Fibroblast of skin of right quadriceps (primary cell): ENCODE data around the gene HDDC3.

ENCODE experiments used
- DNase-seq: peaks from one replicate; pipeline ENCODE4 v3.0.0-alpha.2; 2013

The HDDC3 gene

DNA sequence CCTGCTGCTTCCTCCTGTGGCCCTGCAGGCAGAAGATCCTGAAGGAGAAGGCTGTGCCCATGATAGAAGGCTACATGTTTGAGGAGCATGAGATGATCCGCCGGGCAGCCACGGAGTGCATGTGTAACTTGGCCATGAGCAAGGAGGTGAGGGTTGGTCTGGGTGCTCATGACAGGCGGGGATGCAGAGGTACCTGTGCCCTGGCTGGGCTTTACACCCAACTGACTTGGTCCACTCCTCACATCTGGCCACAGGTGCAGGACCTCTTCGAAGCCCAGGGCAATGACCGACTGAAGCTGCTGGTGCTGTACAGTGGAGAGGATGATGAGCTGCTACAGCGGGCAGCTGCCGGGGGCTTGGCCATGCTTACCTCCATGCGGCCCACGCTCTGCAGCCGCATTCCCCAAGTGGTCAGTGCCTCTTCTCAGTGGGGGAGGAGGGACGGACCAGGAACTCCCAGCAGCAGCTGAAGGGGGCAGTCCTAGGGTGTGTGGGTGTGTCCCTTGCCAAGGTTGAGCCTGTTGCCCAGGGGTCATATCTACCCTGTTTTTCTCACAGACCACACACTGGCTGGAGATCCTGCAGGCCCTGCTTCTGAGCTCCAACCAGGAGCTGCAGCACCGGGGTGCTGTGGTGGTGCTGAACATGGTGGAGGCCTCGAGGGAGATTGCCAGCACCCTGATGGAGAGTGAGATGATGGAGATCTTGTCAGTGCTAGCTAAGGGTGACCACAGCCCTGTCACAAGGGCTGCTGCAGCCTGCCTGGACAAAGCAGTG is 20.7 kb upstream of the HDDC3 start:
- DNase-seq: no peak

DNA sequence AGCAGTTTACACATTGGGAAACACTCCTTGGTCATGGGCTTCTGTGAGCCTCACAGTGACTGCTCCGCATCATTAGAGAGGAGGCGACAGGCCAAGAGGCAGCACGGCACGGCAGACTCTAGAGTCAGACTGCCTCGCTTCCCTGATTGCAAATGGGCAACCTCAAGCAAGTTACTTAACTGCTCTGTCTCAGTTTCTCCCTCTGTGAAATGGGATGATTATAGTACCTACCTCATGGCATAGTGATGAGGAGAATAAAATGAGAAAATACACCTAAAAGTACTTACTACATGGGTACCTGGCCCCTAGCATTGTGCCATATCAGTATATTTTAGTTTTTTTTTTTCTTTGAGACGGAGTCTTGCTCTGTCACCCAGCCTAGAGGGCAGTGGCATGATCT is 18.3 kb upstream of the HDDC3 start:
- no peak for DNase-seq

DNA sequence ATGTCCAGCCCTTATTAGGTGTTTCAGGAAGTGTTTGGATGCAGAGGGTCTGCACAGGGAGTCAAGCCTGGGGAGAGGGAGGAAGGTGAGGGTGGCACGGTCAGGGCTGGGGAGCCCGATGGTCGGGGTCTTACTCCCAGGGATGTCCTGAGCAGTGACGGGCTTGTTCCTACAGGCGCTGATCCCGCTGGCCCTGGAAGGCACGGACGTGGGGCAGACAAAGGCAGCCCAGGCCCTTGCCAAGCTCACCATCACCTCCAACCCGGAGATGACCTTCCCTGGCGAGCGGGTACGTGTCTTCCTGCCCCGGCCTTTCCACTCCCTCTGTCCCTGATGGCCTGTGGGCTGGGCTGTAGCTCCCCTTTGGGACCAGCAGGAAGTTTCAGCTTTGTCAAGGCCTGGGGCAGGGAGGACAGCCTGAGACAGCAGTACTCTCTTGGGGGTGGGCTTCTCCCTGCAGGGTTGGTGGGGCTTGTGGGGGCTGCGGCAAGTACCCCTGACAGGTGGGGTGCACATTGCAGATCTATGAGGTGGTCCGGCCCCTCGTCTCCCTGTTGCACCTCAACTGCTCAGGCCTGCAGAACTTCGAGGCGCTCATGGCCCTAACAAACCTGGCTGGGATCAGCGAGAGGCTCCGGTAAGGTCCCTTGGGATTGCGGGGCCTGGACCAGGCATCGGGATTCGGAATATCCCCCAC is 17.8 kb upstream of the HDDC3 start:
- no peak for DNase-seq

DNA sequence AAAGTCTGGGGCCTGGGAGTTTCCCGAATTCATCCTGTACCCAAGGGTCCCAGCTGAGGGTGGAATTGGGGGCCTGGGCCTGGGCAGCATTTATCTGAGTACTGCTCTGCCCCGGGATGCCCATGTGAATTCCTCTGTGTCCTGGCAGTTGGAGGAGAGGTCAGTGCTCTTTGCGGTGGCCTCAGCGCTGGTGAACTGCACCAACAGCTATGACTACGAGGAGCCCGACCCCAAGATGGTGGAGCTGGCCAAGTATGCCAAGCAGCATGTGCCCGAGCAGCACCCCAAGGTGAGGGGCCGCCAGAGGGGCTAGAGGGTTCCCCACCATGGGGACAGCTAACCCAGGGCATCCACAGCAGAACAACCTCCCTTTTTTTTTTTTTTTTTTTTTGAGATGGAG is 16.2 kb upstream of the HDDC3 start:
- DNase-seq: no peak

DNA sequence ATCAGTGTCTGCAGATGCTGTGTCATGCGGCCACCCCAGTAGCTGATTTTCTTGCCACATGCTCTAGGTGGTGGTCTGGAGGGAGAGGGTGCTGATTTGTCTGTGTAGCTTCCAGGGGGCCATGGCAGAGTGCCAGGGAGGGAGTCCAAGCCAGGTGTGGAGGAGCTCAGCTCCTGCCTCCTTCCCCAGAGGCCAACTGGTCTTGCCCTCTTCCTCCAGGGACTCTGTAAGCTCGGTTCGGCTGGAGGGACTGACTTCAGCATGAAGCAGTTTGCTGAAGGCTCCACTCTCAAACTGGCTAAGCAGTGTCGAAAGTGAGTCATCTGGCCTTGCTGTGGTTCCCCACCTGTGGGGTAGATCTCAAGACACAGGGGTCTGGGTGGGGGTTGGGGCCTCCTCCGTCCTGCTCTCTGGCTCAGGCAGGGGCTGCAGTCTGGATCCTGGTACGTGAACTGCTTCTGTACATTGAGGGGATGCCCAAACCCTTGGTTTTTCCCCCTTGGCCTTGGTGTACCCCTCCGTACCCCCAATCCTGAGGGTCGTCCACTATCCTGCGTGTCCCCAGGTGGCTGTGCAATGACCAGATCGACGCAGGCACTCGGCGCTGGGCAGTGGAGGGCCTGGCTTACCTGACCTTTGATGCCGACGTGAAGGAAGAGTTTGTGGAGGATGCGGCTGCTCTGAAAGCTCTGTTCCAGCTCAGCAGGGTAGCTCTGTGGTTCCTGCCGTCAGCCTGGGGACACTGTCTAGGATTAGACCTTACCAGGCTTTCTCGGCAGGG is 15.4 kb upstream of the HDDC3 start:
- no peak for DNase-seq

DNA sequence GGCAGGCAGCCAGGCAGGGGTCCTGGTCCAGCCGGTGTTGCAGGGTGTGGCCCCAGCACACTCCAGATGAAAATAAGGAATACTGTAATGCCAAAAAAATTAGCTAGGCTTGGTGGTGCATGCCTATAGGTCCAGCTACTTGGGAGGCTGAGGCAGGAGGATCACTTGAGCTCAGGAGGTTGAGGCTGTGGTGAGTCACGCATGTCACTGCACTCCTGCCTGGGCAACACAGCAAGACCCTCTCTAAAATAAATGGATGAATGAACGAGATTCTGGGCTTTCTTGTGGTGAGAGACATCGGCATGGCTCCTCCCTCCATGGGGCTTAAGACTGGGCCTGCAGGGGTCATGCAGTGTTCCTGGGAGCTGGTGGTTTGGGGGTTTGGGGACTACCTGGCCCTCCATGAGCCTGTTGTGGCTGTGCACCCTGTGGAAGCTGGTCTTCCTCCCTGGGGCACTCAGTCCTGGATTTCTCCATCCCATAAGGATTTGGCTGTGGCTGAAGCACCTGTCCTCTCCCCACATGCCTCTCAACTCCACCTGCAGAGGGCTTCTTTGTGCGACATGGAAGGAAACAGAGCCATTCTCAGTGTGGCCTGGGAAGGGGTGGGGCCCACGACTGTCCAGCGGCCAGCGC is 14.7 kb upstream of the HDDC3 start:
- DNase-seq: no peak

DNA sequence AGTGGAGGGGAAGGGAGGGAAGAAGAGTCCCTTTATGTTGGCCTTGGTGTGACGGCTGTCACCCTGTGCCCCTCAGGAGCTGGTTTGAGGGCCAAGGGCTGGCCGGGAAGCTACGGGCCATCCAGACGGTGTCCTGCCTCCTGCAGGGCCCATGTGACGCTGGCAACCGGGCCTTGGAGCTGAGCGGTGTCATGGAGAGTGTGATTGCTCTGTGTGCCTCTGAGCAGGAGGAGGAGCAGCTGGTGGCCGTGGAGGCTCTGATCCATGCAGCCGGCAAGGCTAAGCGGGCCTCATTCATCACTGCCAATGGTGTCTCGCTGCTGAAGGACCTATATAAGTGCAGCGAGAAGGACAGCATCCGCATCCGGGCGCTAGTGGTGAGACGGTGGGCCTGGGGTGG is 14.2 kb upstream of the HDDC3 start:
- no peak for DNase-seq

DNA sequence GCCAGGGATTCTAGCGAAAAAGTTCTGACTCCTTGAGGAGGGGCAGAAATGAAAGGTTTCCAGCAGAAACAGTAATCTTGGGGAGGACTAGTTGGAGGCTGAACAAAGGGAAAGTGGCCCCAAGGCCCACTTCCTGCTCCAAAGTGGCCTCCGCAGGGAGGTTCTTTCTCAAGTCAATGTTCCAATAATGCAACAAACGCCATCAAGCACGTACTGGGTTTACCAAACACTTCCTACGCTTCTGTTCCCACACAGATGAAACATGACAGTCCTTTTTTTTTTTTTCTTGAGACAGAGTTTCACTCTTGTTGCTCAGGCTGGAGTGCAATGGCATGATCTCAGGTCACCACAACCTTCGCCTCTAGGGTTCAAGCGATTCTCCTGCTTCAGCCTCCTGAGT is 12.7 kb upstream of the HDDC3 start:
- no peak for DNase-seq

DNA sequence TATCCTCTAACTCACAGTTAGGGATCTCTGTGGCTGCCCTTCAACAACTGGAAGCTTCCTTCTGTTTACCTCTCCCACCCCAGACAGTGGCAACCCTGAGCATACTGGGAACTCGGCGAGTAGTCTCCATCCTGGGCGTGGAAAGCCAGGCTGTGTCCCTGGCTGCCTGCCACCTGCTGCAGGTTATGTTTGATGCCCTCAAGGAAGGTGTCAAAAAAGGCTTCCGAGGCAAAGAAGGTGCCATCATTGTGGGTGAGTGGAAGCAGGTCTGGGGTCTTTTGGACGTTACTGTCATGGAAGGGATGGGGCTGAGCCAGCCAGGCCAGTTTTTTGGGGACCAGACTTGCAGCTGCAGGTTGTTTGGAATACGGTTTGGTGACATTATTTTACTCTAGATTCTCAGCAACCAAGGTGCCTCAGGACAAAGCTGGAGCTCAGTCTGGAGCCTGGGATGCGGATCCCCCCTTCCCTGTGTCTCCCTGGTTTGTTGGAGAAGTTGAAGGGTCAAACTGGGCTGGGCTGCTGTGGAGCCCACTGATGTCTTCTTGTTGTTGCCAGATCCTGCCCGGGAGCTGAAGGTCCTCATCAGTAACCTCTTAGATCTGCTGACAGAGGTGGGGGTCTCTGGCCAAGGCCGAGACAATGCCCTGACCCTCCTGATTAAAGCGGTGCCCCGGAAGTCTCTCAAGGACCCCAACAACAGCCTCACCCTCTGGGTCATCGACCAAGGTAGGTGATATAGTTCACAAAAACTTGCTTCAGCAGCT is 10.2 kb upstream of the HDDC3 start:
- DNase-seq: no peak

DNA sequence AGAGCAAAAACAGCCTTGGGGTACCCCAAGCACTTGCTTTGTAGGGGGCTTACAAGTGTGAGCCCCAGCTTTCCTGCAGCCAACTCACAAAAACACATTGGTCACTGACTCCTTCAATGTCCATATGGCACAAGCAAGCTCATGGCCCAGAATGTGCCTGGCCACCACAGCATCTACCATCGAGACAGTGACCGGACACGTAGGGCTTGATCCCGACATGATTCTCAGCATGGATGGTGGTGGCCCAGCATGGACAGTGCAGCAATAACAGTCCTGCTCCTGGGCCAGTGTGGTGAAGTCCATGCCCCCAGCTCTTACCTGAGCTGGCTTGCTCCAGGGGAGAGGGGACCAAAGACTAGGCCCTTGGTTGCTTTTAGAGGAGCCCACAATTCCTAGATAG is 8.7 kb upstream of the HDDC3 start:
- no peak for DNase-seq

DNA sequence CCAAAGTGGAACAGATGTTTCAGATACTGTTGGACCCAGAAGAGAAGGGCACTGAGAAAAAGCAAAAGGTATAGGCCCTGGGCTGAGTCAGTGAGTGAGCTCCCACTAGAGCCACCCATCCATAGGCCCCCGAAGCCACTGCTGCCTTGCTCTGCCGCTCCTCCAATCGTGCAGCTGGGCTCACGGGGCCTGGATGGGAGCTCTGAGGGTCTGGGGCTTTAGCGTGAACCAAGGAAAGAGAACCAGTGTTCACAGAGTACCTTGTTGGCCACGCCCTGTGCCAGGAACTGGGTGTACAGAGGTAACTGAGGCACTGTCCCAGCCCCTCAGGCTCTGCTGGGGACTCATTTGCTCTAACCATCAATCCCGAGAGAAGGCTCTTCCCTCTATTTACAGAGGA is 7.4 kb upstream of the HDDC3 start:
- no peak for DNase-seq

DNA sequence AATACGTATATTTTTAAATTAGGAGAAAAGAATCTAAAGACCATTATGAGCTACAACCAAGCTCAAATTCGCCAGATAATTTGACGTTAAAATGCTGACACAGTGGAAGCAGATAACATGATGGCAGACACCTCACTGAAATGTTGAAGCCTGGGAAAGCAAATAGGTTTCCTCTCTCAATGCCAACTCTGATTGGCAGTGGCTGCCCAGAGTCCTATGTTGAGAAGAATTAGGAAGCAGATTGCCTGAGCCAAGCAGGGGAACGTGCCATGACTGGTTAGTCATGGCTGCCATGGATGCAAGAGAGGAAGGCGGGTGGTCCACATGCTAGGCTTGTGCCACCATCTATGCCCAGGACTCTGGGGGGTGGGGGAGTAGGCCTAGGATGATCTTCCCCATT is 5.9 kb upstream of the HDDC3 start:
- DNase-seq: no peak

DNA sequence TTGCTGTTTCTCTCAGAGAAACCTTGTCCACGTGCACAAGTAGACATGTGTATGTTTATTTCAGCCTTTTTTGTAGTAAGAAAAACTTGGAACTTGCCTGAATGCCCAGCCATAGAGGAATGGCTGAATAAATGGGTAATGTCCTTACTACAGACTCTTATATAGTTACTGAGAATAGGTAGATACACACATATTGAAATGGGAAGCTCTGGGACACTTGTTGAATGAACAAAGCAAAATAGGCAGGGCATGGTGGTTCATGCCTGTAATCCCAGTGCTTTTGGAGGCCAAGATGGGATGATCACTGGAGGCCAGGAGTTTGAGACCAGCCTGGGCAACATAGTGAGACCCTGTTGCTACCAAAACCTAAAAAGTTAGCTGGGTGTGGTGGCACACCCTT is 4.5 kb upstream of the HDDC3 start:
- DNase-seq: no peak

DNA sequence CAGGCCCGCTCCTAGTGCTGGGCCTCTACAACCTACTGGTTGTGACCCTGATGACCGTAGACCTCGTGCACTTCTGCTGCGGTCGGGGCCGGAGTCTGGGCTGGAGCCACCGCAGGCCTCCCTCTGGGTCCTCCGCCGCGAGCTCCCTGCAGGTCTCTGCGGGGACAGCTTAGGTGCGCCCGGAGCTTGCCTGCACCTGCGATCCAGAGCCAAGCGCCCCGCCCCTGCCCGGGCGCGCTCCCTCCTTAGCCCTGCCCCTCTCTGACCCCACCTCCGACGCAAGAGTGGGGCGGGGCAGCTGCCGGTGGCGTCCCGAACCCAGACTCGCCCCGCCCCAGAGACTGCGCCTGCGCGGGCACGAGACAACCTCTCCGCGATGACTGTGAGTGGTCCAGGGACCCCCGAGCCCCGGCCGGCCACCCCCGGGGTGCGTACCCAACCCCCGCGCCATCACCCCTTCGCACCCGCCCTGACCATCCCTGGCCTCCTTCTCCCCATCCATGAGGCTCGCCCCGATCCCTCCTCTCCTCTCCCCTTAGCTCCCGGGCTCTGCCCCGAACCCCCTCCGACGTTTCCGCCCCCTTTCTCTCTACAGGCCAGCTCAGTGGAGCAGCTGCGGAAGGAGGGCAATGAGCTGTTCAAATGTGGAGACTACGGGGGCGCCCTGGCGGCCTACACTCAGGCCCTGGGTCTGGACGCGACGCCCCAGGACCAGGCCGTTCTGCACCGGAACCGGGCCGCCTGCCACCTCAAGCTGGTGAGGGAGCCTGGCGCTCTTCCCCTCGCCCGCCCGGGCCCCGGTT is 2.8 kb upstream of the HDDC3 start, which contains the start of gene UNC45A:
Gene UNC45A (plus strand): TSS at position 337 of the 803 bp plus-strand sequence. CDS start 40 bp downstream, at position 377.
- peak; percentile 79 for DNase-seq

DNA sequence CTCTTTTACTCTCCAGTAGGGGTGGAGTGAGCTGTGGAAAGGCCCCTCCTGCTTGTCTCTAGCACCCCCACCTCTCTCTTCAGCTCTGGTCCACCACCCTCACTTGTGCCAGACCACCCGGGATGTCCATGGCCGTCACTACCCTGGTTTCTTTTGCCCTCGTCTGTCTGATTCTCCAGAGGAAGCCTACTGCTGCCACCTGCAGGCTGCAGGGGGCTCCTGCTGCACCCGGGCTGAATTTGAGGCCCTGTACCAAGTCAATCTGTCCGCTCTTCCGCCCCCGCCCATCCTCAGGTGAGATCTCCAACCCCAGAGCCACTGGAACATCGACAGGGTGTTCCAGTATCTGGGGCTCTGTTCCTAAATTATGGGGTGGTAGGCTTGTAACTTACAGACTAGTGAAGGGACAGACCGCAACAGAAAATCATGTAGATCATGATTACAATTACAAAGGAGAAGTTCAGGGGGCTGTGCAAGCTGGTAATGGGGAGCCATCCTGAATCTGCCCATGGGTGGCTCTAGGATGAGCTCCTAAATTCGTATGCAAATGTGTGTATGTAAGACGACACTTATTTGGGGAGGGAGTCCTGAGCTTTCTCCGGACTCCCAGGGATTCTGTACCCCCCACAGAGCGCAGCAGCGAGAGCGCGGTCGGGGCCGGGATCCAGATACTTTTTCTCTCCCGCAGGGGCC is 2.1 kb upstream of the HDDC3 start:
- DNase-seq: peak; percentile 75

DNA sequence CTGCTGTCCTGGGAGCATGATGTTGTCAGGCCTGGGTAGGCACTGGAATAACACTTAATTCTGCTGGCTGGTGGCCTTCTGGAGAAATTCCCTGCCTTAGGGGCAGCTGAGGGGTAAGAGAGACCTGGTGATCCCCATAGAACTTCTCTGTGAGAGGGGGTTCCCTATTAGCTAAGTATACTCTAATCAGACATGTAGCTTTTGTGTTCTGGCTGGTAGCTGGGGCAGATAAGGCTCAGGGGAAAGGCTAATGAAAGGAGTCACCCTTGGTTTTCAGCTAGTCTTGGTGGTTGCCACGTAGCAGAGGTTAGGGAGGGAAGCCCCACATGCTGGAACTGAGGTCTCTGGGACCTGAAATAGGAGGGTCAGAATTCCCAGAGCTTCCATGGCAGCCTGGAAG is 952 bp upstream of the HDDC3 start:
- no peak for DNase-seq

DNA sequence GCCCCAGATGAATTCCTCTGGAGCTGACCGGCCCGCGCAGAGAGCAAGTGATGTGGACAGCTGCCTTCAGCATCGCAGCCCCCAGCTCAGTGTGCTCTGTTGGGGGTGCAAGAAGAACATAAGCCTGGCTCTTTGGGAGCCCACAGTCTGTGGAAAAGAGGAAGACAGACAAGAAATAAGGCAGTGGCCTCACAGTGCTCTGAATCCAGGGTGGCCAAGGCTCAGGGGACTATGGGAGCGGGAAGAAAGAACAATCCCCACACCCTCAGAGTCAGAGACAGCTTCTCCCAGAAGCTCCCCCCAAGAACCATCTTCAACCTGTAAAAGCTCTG is 277 bp upstream of the HDDC3 start:
- no peak for DNase-seq

DNA sequence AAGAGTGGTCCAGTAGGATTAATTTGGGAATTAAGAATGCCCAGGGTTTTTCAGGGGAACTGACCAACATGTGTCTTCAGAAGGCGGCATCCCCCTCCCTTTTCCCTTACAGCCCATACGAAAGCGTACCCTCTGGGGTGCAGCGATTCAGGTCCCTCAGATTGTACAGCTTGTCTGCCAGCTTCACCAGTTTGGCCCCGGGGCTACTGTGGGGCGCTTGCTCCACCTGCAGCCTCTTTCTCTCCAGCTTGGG is 848 bp downstream of the HDDC3 start:
- no peak for DNase-seq

DNA sequence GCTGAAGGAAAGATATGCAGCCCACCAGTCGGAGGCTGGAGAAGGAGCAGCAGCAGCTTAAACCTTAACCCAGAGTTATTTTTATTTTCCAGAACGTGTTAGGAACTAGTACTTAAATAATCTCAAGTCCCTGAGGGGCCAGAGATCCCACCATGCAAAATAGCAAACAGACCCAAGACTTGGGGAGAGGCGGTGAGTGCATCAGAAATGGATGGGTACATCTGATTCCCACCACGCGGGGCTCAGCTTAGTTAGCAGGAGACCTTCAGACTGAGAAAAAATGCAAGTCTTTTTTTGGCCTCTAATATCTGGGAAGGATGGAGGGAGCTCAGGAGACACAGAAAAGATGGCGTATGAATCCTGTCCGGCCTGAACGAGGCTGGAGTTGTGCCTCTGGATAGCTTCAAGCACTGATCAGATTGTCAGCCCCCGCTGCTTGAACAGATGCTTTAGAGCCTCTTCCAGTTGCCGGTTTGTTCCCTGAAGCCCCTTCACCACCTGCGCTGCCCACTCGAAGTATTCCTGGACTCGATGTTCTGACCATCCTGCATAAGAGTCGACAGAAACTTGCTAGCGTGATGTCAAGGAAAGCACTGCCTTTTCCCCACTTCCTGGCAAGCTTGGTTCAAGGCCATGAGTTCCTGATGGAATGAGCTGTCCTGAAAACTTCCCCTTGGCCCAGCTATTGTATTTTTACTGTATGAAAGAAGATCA is 1.3 kb downstream of the HDDC3 start:
- DNase-seq: no peak

DNA sequence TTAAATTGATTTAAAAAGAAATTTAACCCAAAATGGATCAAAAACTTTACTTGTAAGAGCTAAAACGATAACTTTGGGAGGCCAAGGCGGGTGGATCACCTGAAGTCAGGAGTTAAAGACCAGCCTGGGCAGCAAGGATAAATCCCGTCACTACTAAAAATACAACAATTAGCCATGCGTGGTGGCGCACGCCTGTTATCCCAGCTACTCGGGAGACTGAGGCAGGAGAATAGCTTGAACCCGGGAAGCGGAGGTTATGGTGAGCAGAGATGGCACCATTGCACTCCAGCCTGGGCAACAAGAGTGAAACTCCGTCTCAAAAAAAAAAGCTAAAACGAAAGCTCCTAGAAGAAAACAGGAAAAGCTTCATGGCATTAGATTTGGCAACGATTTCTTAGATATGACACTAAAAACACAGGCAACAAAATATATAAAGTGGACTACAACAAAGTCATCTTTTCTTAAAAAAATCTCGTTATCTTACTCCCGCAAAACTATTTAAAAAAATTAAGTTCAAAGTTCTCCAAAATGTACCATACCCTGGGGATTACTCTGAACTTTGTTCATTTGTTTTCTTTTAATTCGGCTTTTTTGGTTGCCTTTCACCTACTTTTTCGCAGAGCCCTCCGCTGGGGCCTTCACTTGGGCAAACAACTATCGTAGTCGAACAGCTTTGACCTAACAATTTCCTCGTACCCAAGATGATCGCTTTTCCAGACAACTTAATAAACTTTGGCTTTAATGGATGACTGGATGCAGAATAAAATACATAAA is 2.9 kb downstream of the HDDC3 start:
- DNase-seq: no peak
